Central memory CD8-positive, alpha-beta T cell (primary cell): ENCODE measurements around the gene TMEM14C.
A peak's percentile ranks its signal among the peaks of the same experiment; 100 is the strongest.
"Not testable (repeated sequence)": the region's sequence is repeated elsewhere in the genome, so short reads cannot be mapped to it uniquely, and the experiment has no call there.

ENCODE experiments used
- ATAC-seq: fragments of 150-1000 bp; cut with Tn5 transposase; replicated peaks from 2 replicates; pipeline ENCODE4 v1.10.0; 2022; ENCODE audit warnings: mild to moderate bottlenecking, moderate FRiP score, moderate number of reproducible peaks; ENCODE audit not compliant: poor library complexity, severe bottlenecking; ENCODE audit errors: extremely low read depth
- DNase-seq, 2 donors: peaks; one replicate each; pipeline ENCODE4 v3.0.0; 2021; ENCODE audit warnings: low spot score in 2 of 2
- H3K27ac Mint-ChIP-seq: one replicate; pipeline ENCODE4 v1.8.0; 2022; ENCODE audit warnings: low read depth, mild to moderate bottlenecking, moderate library complexity, mixed read lengths
- H3K27me3 Mint-ChIP-seq: one replicate; pipeline ENCODE4 v1.8.0; 2022; ENCODE audit warnings: mixed read lengths
- H3K36me3 Mint-ChIP-seq: one replicate; pipeline ENCODE4 v1.8.0; 2022; ENCODE audit warnings: mild to moderate bottlenecking, moderate library complexity, mixed read lengths; ENCODE audit not compliant: insufficient read depth
- H3K4me1 Mint-ChIP-seq: one replicate; pipeline ENCODE4 v1.8.0; 2022; ENCODE audit warnings: mixed read lengths
- H3K4me3 Mint-ChIP-seq: one replicate; pipeline ENCODE4 v1.8.0; 2022; ENCODE audit warnings: mild to moderate bottlenecking, moderate library complexity, mixed read lengths
- H3K9me3 Mint-ChIP-seq: one replicate; pipeline ENCODE4 v1.8.0; 2022; ENCODE audit warnings: mixed read lengths

TMEM14C gene

GRCh38 chr6:10694302-10695085, 28.4 kb upstream of the TMEM14C start, which contains the start of the genes C6orf52 and PAK1IP1:
C6orf52 (minus strand) TSS chr6:10694616; CDS start chr6:10687550, 7,066 bp downstream.
PAK1IP1 (plus strand) TSS chr6:10694972; CDS start chr6:10694986, 14 bp downstream.
- H3K4me3 Mint-ChIP-seq = peak within 1 kb of the TSS; percentile 87
- ATAC-seq = peak; percentile 96
- peaks cover 26% of the 10 kb centered on the region for H3K4me1 Mint-ChIP-seq
- H3K27ac Mint-ChIP-seq = peak within 1 kb of the TSS; percentile 100
- H3K27me3 Mint-ChIP-seq = no peaks in the 10 kb centered on the region
- peaks cover 17% of the 10 kb centered on the region for H3K36me3 Mint-ChIP-seq
- DNase-seq = peak; percentile 90 to 93
- H3K9me3 Mint-ChIP-seq = no peaks in the 10 kb centered on the region

- ATAC-seq (no peak), DNase-seq (no peak)
- Mint-ChIP-seq H3K27me3 (no peaks in the 10 kb centered on the region), H3K4me1 (peaks cover 26% of the 10 kb centered on the region), H3K9me3 (no peaks in the 10 kb centered on the region), H3K36me3 (peaks cover 20% of the 10 kb centered on the region), H3K27ac (peak overlapping the region; percentile 100), H3K4me3 (peak overlapping the region; percentile 87)
Observed at GRCh38 chr6:10695086-10695657, 27.7 kb upstream of the TMEM14C start.

- Mint-ChIP-seq H3K9me3 (no peaks in the 10 kb centered on the region), H3K4me3 (peak overlapping the region; percentile 87), H3K36me3 (peaks cover 28% of the 10 kb centered on the region), H3K4me1 (peaks cover 37% of the 10 kb centered on the region), H3K27ac (no peak overlapping the region), H3K27me3 (no peaks in the 10 kb centered on the region)
- ATAC-seq (no peak), DNase-seq (no peak)
Observed at GRCh38 chr6:10696655-10697054, 26.2 kb upstream of the TMEM14C start.

GRCh38 chr6:10713962-10714361, 8.9 kb upstream of the TMEM14C start:
- ATAC-seq = no peak
- Mint-ChIP-seq H3K36me3 (peaks cover 10% of the 10 kb centered on the region), H3K9me3 (no peaks in the 10 kb centered on the region), H3K4me3 (no peak overlapping the region), H3K4me1 (peaks cover 1% of the 10 kb centered on the region), H3K27ac (no peak overlapping the region), H3K27me3 (no peaks in the 10 kb centered on the region)
- DNase-seq = no peak

- Mint-ChIP-seq H3K36me3 (peaks cover 11% of the 10 kb centered on the region), H3K27ac (peak overlapping the region; percentile 64), H3K9me3 (no peaks in the 10 kb centered on the region), H3K27me3 (no peaks in the 10 kb centered on the region), H3K4me3 (peak overlapping the region; percentile 91), H3K4me1 (peaks cover 40% of the 10 kb centered on the region)
- DNase-seq (peak in 1 of 2 donors; percentile 39), ATAC-seq (peak; percentile 48)
Observed at GRCh38 chr6:10719296-10719963, 3.4 kb upstream of the TMEM14C start.

GRCh38 chr6:10719964-10720264, 3.0 kb upstream of the TMEM14C start:
- Mint-ChIP-seq H3K4me3 (peak overlapping the region; percentile 91), H3K9me3 (no peaks in the 10 kb centered on the region), H3K4me1 (peaks cover 41% of the 10 kb centered on the region), H3K27ac (peak overlapping the region; percentile 64), H3K36me3 (peaks cover 11% of the 10 kb centered on the region), H3K27me3 (no peaks in the 10 kb centered on the region)
- DNase-seq (no peak), ATAC-seq (no peak)

- Mint-ChIP-seq H3K36me3 (peaks cover 11% of the 10 kb centered on the region), H3K4me1 (peaks cover 44% of the 10 kb centered on the region), H3K9me3 (no peaks in the 10 kb centered on the region), H3K4me3 (peak overlapping the region; percentile 91), H3K27me3 (peaks cover 2% of the 10 kb centered on the region), H3K27ac (peak overlapping the region; percentile 64)
- ATAC-seq = peak; percentile 62
- DNase-seq = peak; percentile 23
Observed at GRCh38 chr6:10720265-10720959, 2.5 kb upstream of the TMEM14C start.

GRCh38 chr6:10720960-10721849, 1.7 kb upstream of the TMEM14C start:
- not testable (repeated sequence) for ATAC-seq, H3K27me3 Mint-ChIP-seq, DNase-seq, H3K9me3 Mint-ChIP-seq
- Mint-ChIP-seq H3K4me1 (peaks cover 49% of the 10 kb centered on the region), H3K4me3 (peak overlapping the region; percentile 91), H3K27ac (peak overlapping the region; percentile 25), H3K36me3 (peaks cover 11% of the 10 kb centered on the region)

- Mint-ChIP-seq H3K36me3 (peaks cover 14% of the 10 kb centered on the region), H3K9me3 (no peaks in the 10 kb centered on the region), H3K27ac (no peak overlapping the region), H3K4me1 (peaks cover 55% of the 10 kb centered on the region), H3K4me3 (peak overlapping the region; percentile 91), H3K27me3 (peaks cover 6% of the 10 kb centered on the region)
- DNase-seq (no peak), ATAC-seq (no peak)
Observed at GRCh38 chr6:10721850-10722569, 860 bp upstream of the TMEM14C start.

- no peak for ATAC-seq
- peak overlapping the region; percentile 91 for H3K4me3 Mint-ChIP-seq
- peak overlapping the region; percentile 90 for H3K27ac Mint-ChIP-seq
- DNase-seq = no peak
- H3K9me3 Mint-ChIP-seq = no peaks in the 10 kb centered on the region
- peaks cover 6% of the 10 kb centered on the region for H3K27me3 Mint-ChIP-seq
- peaks cover 60% of the 10 kb centered on the region for H3K4me1 Mint-ChIP-seq
- H3K36me3 Mint-ChIP-seq = peaks cover 14% of the 10 kb centered on the region
Observed at GRCh38 chr6:10722570-10722819, 375 bp upstream of the TMEM14C start.

DNA sequence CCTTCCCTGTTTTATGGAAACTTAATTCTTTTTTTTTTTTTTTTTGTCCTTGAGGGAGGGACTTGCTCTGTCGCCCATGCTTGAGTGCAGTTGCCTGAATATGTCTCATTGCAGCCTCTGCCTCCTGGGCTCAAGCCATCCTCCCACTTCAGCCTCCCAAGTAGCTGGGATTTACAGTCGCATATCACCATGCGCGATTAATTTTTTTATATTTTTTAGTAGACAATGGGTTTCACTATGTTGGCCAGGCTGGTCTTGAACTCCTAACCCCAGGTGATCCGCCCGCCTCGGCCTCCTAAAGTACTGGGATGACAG, 654 bp downstream of the TMEM14C start:
- Mint-ChIP-seq H3K4me1 (peaks cover 67% of the 10 kb centered on the region), H3K9me3 (no peaks in the 10 kb centered on the region), H3K4me3 (peak overlapping the region; percentile 91), H3K27me3 (peaks cover 6% of the 10 kb centered on the region), H3K36me3 (peaks cover 14% of the 10 kb centered on the region), H3K27ac (peak overlapping the region; percentile 90)
- ATAC-seq (no peak), DNase-seq (no peak)
